Large intestine (tissue), 3 donors: Measurements from ENCODE around the gene MED15. TPM values are rescaled to one million over a fixed set of nuclear protein-coding genes. Genes with fewer than 3 reads are reported as not detected.
"Not testable (repeated sequence)": the region's sequence is repeated elsewhere in the genome, so short reads cannot be mapped to it uniquely, and the experiment has no call there.

Experiments
- DNase-seq, 2 donors: peaks; one replicate each; pipeline versions ENCODE4 v3.0.0 to v3.0.0-alpha.2; 2013
- H3K27ac ChIP-seq: one replicate; pipeline ENCODE4 v1.5.1; 2013; ENCODE audit warnings: low read length
- H3K27me3 ChIP-seq: 2 replicates; pipeline ENCODE4 v1.6.1; 2013; ENCODE audit warnings: low read length; ENCODE audit not compliant: control insufficient read depth, insufficient read depth
- H3K36me3 ChIP-seq: 2 replicates; pipeline ENCODE4 v1.6.1; 2013; ENCODE audit warnings: low read length; ENCODE audit not compliant: control insufficient read depth, insufficient read depth
- H3K4me1 ChIP-seq: one replicate; pipeline ENCODE4 v1.6.1; 2013; ENCODE audit warnings: low read length; ENCODE audit not compliant: control insufficient read depth, insufficient read depth
- H3K4me3 ChIP-seq: one replicate; pipeline ENCODE4 v1.5.1; 2013; ENCODE audit warnings: low read length
- H3K9me3 ChIP-seq: one replicate; pipeline ENCODE4 v1.6.1; 2013; ENCODE audit warnings: mild to moderate bottlenecking, low read depth, low read length, moderate library complexity; ENCODE audit not compliant: control insufficient read depth
- WGBS: methylation state at CpG from one replicate; pipeline ENCODE4 v1.1.5; 2013; ENCODE audit warnings: low lambda C conversion rate; ENCODE audit not compliant: insufficient coverage; 5-methylcytosine and 5-hydroxymethylcytosine counted together
- polyA plus RNA-seq: library from polyadenylated mRNA; unstranded; fragments of 120-200 nt; gene quantifications from one replicate; pipeline ENCODE4 v1.2.1, GENCODE V29; 2013

Gene MED15
- polyA plus RNA-seq, 1 donor, result 51.5 TPM

DNA sequence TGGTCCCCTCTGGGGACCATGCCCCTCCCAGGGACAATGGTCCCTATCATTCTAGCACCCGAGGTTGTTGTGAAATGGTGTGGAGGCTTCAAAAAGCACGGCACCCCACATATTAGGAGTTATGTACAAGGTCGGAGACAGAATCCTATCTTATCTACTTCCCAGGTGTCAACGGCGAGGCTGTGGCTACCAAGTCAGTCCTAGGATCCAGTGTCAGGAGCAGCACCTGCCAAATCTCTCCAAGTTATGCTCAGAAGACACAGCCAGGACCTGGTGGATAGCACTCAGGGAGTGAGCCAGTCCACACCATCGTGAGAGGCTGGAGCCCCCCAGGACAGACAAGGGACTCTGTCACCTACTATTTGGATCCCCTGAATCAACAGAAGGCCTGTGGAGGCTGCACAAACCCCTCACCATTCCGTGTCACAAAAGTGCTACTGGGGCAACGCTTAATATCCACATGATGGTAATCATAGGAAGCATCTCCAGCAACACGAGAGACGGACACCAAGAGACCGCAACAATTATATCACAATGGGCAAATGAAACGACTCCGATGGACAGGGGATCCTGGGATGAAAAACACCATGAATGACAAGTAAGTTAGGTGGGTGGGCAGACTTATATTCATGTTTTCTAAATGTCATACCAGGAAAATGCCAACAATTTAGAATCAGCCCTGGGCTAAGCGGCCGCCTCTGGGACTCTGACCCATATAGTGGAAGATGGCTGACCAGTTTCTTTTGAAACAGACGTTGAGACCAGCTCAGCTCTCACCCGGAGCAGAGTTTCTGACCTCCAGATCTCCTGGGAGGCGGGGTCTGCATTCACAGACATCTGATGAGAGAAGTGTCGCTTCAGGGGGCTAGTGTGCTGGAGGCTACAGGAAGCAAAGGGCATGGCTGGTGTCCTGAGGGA is 108.4 kb downstream of the MED15 start:
- Histone ChIP-seq H3K36me3 (no peaks in the 10 kb centered on the region), H3K9me3 (no peaks in the 10 kb centered on the region), H3K27ac (no peak overlapping the region), H3K27me3 (peaks cover 2% of the 10 kb centered on the region), H3K4me3 (no peak overlapping the region), H3K4me1 (no peaks in the 10 kb centered on the region)
- 100% methylated on average over 3 of the region's 19 CpGs for WGBS
- DNase-seq, result no peak

DNA sequence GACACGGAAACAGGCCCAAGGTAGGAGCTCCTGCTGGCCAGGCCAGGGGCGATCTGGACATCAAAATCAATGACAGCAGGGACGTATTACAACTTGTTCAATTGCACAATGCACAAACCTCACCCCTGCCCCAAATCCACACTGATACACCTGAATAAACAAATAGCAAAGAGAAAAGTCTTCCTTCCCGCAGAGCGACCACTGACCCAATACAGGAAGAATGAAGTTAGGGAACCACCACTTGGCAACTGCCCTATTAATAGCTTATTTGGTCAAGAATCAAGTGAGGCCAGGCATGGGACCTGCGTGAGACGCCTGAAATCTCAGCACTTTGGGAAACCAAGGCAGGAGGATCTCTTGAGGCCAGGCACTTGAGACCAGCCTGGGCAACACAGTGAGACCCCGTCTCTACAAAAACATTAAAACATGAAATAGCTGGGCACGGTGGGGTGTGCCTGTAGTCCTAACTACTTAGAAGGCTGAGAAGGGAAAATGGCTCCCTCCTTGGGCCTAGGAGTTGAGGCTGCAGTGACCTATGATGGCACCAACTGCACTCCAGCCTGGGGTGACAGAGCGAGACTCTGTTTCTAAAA is 109.1 kb downstream of the MED15 start:
- Histone ChIP-seq H3K4me1 (no peaks in the 10 kb centered on the region), H3K36me3 (no peaks in the 10 kb centered on the region), H3K4me3 (no peak overlapping the region), H3K27me3 (peaks cover 2% of the 10 kb centered on the region), H3K9me3 (no peaks in the 10 kb centered on the region), H3K27ac (no peak overlapping the region)
- 17% methylated on average over 1 of the region's 10 CpGs for WGBS
- no peak for DNase-seq

DNA sequence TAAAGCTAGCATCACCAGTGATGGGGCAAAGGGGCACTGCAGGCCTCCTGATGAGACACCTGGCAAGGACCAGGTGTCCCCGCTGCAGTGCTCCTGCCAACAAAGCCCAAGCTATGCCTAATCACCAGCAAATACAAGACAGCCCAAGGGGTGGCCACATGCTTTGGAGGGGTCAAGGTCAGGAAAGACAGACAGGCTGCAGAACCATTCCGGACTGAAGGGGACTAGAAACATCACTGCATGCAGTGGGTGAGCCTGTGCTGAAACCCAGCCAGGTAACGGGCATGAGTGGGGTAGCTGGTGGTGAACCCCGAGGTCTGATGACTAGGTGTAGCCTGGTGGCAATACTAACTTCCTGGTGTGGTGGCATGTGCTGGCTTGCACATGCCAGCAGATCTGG is 111.1 kb downstream of the MED15 start:
- no peaks in the 10 kb centered on the region for H3K36me3 ChIP-seq
- no peak overlapping the region for H3K4me3 ChIP-seq
- peaks cover 2% of the 10 kb centered on the region for H3K27me3 ChIP-seq
- no peaks in the 10 kb centered on the region for H3K9me3 ChIP-seq
- DNase-seq, result no peak
- H3K27ac ChIP-seq, result no peak overlapping the region
- no peaks in the 10 kb centered on the region for H3K4me1 ChIP-seq
- no CpG with 5 or more reads among the region's 4 CpGs for WGBS

DNA sequence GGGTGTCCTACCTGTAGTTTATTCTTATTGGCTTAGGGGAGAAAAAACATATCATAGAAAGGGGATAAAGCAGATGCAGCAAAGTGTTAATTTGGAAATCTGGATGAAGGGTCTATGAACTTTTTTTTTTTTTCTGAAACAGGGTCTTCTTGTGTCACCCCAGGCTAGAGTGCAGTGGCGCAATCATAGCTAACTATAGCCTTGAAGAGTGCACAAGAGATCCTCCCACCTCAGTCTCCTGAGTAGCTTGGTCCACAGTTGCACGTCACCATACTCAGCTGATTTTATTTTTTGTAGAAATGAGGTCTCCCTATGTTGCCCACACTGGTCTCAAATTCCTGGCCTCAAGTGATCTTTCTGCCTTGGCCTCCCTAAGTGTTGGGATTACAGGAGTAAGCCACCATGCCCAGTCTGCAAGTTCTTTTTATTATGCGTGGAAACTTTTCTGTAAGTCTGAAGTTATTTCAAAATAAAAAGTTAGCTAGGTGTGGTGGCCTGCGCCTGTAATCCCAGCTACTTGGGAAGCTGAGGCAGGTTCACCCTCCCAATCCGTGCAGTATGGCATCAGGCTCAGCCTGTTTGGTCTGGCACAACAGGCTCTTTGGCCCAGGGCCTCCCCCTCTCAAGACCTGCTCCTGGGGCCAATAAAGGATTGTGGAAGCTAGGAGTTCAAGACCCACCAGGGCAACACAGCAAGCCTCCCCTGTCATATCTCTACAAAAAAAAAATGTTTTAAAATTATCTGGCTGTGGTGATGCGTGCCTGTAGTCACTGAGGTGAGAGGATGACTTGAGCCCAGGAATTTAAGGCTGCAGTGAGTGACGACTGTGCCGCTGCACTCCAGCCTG is 111.9 kb downstream of the MED15 start:
- Histone ChIP-seq H3K4me1 (no peaks in the 10 kb centered on the region), H3K27me3 (peaks cover 2% of the 10 kb centered on the region), H3K9me3 (no peaks in the 10 kb centered on the region), H3K36me3 (no peaks in the 10 kb centered on the region), H3K4me3 (no peak overlapping the region), H3K27ac (no peak overlapping the region)
- no CpG with 5 or more reads among the region's 8 CpGs for WGBS
- DNase-seq, result no peak

GRCh38 chr22:20619893-20620194 is 112.4 kb downstream of the MED15 start:
- not testable (repeated sequence) for H3K4me3 ChIP-seq, H3K27me3 ChIP-seq, H3K36me3 ChIP-seq, DNase-seq, H3K4me1 ChIP-seq, H3K9me3 ChIP-seq, H3K27ac ChIP-seq
- no CpG with 5 or more reads among the region's 1 CpG for WGBS

DNA sequence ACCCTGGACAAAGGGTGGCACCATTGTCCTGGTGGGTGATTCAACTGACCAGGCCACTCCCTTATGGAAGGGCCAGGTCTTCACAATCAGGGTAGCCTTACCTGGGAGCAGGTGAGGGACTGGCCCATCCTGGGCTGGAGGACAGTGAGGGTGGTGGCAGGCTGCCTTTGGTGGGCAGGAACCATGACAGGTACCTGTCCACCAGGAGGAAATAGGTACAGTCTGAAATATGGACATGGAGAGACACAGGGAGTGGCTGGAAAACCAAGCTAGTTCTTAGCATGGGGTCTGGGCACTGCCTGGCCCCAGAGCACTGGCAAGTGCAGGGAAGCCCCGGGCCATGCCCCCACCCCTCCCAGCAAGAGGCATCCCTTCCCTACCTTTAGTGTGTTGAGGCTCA is 113.8 kb downstream of the MED15 start:
- H3K27ac ChIP-seq, result no peak overlapping the region
- no CpG with 5 or more reads among the region's 1 CpG for WGBS
- H3K4me3 ChIP-seq, result no peak overlapping the region
- no peaks in the 10 kb centered on the region for H3K9me3 ChIP-seq
- H3K27me3 ChIP-seq, result peaks cover 2% of the 10 kb centered on the region
- H3K4me1 ChIP-seq, result no peaks in the 10 kb centered on the region
- no peak for DNase-seq
- H3K36me3 ChIP-seq, result no peaks in the 10 kb centered on the region

DNA sequence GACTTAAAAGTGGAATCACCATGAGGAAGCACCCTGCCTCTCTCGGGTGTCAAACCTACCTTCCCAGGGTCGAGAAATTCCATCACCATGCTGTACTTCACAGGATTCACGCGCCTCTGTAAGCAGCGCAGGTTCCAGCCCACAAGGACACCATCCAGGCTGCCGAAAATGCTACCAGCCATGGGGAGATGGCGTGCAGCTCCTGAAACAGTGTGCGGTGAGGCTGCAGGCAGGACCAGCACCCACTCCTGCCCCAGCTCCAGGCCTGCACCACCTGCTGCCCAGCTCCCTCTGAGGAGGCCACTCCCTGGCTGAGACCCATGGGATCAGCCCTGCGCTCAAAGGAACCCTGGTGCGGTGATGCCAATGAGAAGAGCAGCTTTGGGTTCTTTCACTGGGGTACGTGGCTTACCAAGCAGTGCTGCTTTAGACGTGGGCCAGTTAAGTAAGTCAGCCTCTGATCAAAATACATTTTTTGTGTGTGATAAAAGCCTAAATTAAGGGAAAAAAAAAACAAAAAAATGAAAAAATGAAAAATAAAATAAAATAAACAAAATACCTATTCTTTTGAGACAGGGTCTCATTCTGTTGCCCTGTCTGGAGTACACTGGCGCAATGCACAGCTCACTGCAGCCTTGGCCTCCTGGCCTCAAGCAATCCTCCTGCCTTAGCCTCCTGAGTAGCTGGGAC is 115.4 kb downstream of the MED15 start:
- DNase-seq, result no peak
- H3K9me3 ChIP-seq, result no peaks in the 10 kb centered on the region
- no peak overlapping the region for H3K4me3 ChIP-seq
- 67% methylated on average over 1 of the region's 13 CpGs for WGBS
- H3K36me3 ChIP-seq, result no peaks in the 10 kb centered on the region
- no peaks in the 10 kb centered on the region for H3K4me1 ChIP-seq
- H3K27ac ChIP-seq, result no peak overlapping the region
- peaks cover 2% of the 10 kb centered on the region for H3K27me3 ChIP-seq

GRCh38 chr22:20624161-20624616 is 116.8 kb downstream of the MED15 start:
- Histone ChIP-seq H3K4me3 (no peak overlapping the region), H3K27ac (no peak overlapping the region), H3K36me3 (no peaks in the 10 kb centered on the region), H3K27me3 (peaks cover 2% of the 10 kb centered on the region), H3K4me1 (no peaks in the 10 kb centered on the region), H3K9me3 (no peaks in the 10 kb centered on the region)
- no CpG with 5 or more reads among the region's 5 CpGs for WGBS
- no peak for DNase-seq

- Histone ChIP-seq H3K4me1 (no peaks in the 10 kb centered on the region), H3K9me3 (no peaks in the 10 kb centered on the region), H3K4me3 (no peak overlapping the region), H3K27me3 (peaks cover 2% of the 10 kb centered on the region), H3K36me3 (no peaks in the 10 kb centered on the region), H3K27ac (no peak overlapping the region)
- WGBS, result 88% methylated on average over 2 of the region's 4 CpGs
- no peak for DNase-seq
These were observed 117.9 kb downstream of the MED15 start for GRCh38 chr22:20625270-20625669.

DNA sequence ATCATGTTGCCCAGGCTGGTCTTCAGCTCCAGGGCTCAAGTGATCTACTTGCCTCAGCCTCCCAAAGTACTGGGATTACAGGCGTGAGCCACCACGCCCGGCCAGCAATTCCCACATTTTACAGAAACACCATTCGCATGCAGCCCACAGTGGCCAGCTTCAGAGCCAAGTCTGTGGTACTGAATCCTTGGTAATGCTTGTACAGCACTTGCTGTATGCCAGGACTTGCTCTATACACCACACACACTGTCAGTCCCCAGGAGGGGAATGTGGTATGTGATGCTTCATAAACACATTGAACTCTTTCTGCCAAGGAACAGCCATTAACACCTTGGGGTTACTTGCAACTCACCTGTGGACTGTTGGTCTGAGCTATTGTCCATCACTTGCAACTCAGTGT is 119.4 kb downstream of the MED15 start:
- H3K36me3 ChIP-seq, result no peaks in the 10 kb centered on the region
- no CpG with 5 or more reads among the region's 4 CpGs for WGBS
- no peak for DNase-seq
- H3K27me3 ChIP-seq, result peaks cover 2% of the 10 kb centered on the region
- H3K9me3 ChIP-seq, result no peaks in the 10 kb centered on the region
- H3K4me1 ChIP-seq, result no peaks in the 10 kb centered on the region
- H3K4me3 ChIP-seq, result no peak overlapping the region
- H3K27ac ChIP-seq, result no peak overlapping the region
